Adrenal gland (tissue), 12 donors: ENCODE measurements around the gene SLC6A20. TPM values are rescaled to one million over a fixed set of nuclear protein-coding genes. Genes with fewer than 3 reads are reported as not detected.
"Not testable (repeated sequence)": the region's sequence is repeated elsewhere in the genome, so short reads cannot be mapped to it uniquely, and the experiment has no call there.

Experiments used
- DNase-seq, 7 donors: peaks; one replicate each; pipeline ENCODE4 v3.0.0-alpha.2; 2019 to 2020
- H3K27ac ChIP-seq, 5 donors: fragments of 200-600 bp; sonication (generic) in 4 of 5; 1 replicate in 3 of 5; 2 replicates in 2 of 5; pipeline versions ENCODE4 v1.5.1 to v1.8.0; 2016 to 2020; ENCODE audit warnings: mild to moderate bottlenecking in 1 of 5
- H3K27me3 ChIP-seq: fragments of 200-600 bp; 2 replicates; pipeline ENCODE4 v1.8.0; 2021
- H3K36me3 ChIP-seq, 2 donors: fragments of 200-600 bp; replicated peaks in 1 of 2; 1 replicate in 1 of 2; 2 replicates in 1 of 2; pipeline versions ENCODE4 v1.5.1 to v1.8.0; 2018 to 2022
- H3K4me1 ChIP-seq, 2 donors: fragments of 200-600 bp; replicated peaks in 1 of 2; 1 replicate in 1 of 2; 2 replicates in 1 of 2; pipeline versions ENCODE4 v1.5.1 to v1.8.0; 2018 to 2021
- H3K4me3 ChIP-seq, 4 donors: fragments of 200-600 bp; sonication (generic) in 3 of 4; one replicate each; pipeline ENCODE4 v1.5.1; 2016 to 2018
- H3K9me3 ChIP-seq, 3 donors: fragments of 200-600 bp; sonication (generic) in 1 of 3; replicated peaks in 1 of 3; 1 replicate in 2 of 3; 2 replicates in 1 of 3; pipeline versions ENCODE4 v1.5.1 to v1.8.0; 2016 to 2021
- CTCF ChIP-seq, 6 experiments: fragments of 450-650 bp in 4 of 6; fragments of 200-600 bp in 2 of 6; sonication (generic) in 1 of 6; IDR thresholded peaks; 1 replicate in 5 of 6; 2 replicates in 1 of 6; pipeline versions ENCODE4 v1.5.1 to v1.8.0; 2016 to 2021; ENCODE audit warnings: antibody characterized with exemption in 6 of 6, mild to moderate bottlenecking in 2 of 6, moderate library complexity in 1 of 6
- POLR2A ChIP-seq, 2 donors: fragments of 450-650 bp; IDR thresholded peaks; one replicate each; pipeline ENCODE4 v1.6.1; 2017; ENCODE audit warnings: antibody characterized with exemption in 2 of 2, mild to moderate bottlenecking in 2 of 2, moderate library complexity in 1 of 2
- WGBS, 4 donors: extraction: QIAGEN DNeasy Blood & Tissue Kit in 2 of 4; methylation state at CpG; one replicate each; pipeline versions ENCODE4 v1.1.5 to v1.1.7; 2013 to 2017; 5-methylcytosine and 5-hydroxymethylcytosine counted together
- intact Hi-C, 2 donors: fragments of 100-400 bp; cut with DNase I; formaldehyde crosslinking; loops; one replicate each; pipeline versions ENCODE4 v1.14.1 to v1.15.0; 2022 to 2023
- polyA plus RNA-seq, 3 donors: library from polyadenylated mRNA; stranded (reverse); fragments of 200-250 nt in 2 of 3; fragments of 350-450 nt in 1 of 3; fragmentation: Illumina TruSeq in 1 of 3; extraction: RNeasy Lipid Tissue Mini Kit (QIAGEN cat#74804) in 1 of 3; gene quantifications; one replicate each; pipeline ENCODE4 v1.2.3, GENCODE V29; 2013 to 2014
- total RNA-seq, 9 donors: library from RNA; depleted of rRNA in 4 of 9; stranded (reverse); fragments of >200 nt in 4 of 9; fragments of 120-200 nt in 1 of 9; fragmentation: NEBNext Ultra II Directional in 1 of 9; extraction: Animal tissue kit (Norgen Biotek cat#: 25700) in 1 of 9; gene quantifications; one replicate each; pipeline versions ENCODE4 v1.1.0 to v1.2.4, GENCODE V29; 2013 to 2023
- donor health status: healthy with polysubstance abuse.
- donor health status: Bipolar disorder and iron deficiency.
- donor health status: DM: yes; HTN: yes; CAD: no.
- donor health status: DM: no; HTN: no; CAD: no.
- donor health status: DM: no; HTN: no; CAD: no.
- donor health status: DM: yes; HTN: yes; CAD: no.

The SLC6A20 gene
- total and polyA plus RNA-seq, 12 donors, result 0.07 to 0.52 (median 0.13) TPM; not detected in 7

DNA sequence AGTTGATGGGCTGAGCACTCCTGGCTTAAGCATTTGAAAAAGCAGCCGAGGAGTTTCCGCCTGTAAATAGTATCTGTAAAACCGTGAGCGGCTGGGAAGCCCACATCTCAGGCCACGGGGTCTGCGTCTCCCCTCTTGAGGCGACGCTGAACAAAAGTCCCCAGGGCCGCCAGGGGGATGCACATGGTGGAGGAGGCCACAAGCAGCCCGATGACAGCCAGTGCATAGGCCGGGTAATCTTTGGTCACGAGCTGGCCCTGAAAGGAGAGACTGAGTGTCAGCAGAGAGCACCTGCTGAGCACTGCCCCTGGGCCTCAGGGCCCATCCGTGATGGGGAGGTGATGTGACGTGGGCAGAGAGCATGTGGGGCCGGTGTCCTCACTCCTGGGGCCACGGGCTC lies 37.5 kb downstream of the SLC6A20 start:
- no peak for TF ChIP-seq CTCF (IDR thresholded peaks at IDR 0.05)
- TF ChIP-seq POLR2A (IDR thresholded peaks at IDR 0.05), result no peak
- H3K4me3 ChIP-seq, result no peak overlapping the region
- no peaks in the 10 kb centered on the region for H3K36me3 ChIP-seq
- WGBS, 4 donors, result 64 to 81% (median 75%) methylated on average over 14 to 16 of the region's 16 CpGs
- H3K27ac ChIP-seq, result no peak overlapping the region
- no peak for DNase-seq
- no peaks in the 10 kb centered on the region for H3K9me3 ChIP-seq
- intact Hi-C loops, result no loop called here
- H3K27me3 ChIP-seq, result no peaks in the 10 kb centered on the region
- no peaks in the 10 kb centered on the region for H3K4me1 ChIP-seq

- H3K27me3 ChIP-seq, intact Hi-C loops: not testable (repeated sequence)
Observed at GRCh38 chr3:45757141-45757540, 39.2 kb downstream of the SLC6A20 start.

DNA sequence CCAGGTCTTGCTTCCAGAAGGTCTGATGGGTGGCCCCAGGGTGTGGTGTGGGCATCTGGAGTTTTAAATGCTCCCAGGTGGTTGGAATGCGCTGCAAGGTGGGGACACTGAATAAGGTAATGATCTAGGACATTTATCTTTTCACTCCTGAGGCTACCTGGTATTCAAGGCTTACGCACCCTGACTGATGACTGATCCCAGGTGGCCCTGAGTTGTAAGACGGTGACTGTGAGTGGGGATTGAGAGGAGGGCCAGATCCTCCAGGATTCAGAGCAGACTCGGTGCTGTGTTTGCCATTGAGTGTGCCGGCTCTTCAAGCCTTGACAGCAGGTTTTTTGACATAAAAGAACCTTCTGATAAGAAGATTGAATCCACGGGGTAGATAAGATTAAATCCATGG lies 40.3 kb downstream of the SLC6A20 start:
- Histone ChIP-seq H3K9me3 (no peaks in the 10 kb centered on the region), H3K36me3 (no peaks in the 10 kb centered on the region), H3K27me3 (no peaks in the 10 kb centered on the region), H3K27ac (no peak overlapping the region), H3K4me3 (no peak overlapping the region), H3K4me1 (no peaks in the 10 kb centered on the region)
- intact Hi-C loops, result no loop called here
- TF ChIP-seq CTCF (IDR thresholded peaks at IDR 0.05) (no peak), POLR2A (IDR thresholded peaks at IDR 0.05) (no peak)
- no peak for DNase-seq
- WGBS, 4 donors, result 84 to 88% (median 86%) methylated on average over 6 of the region's 6 CpGs

More at GRCh38 chr3:45757141-45757540, 39.2 kb downstream of the SLC6A20 start:
- H3K27ac ChIP-seq, DNase-seq, H3K4me3 ChIP-seq, H3K4me1 ChIP-seq, H3K9me3 ChIP-seq, H3K36me3 ChIP-seq: not testable (repeated sequence)
- WGBS, 4 donors, result 37 to 69% (median 64%) methylated on average over 5 to 7 of the region's 7 CpGs

- intact Hi-C loops, result no loop called here
- no peak for DNase-seq
- no peak overlapping the region for H3K4me3 ChIP-seq
- TF ChIP-seq POLR2A (IDR thresholded peaks at IDR 0.05) (no peak), CTCF (IDR thresholded peaks at IDR 0.05) (no peak)
- H3K9me3 ChIP-seq, result no peaks in the 10 kb centered on the region
- H3K27ac ChIP-seq, result no peak overlapping the region
- WGBS, 4 donors, result 90 to 95% (median 95%) methylated on average over 7 of the region's 7 CpGs
- no peaks in the 10 kb centered on the region for H3K36me3 ChIP-seq
- H3K27me3 ChIP-seq, result no peaks in the 10 kb centered on the region
- H3K4me1 ChIP-seq, result no peaks in the 10 kb centered on the region
Observed at GRCh38 chr3:45754461-45754860, 41.9 kb downstream of the SLC6A20 start.

- intact Hi-C loops, result no loop called here
- DNase-seq, result no peak
- WGBS, 4 donors, result 91 to 95% (median 92%) methylated on average over 3 of the region's 3 CpGs
Observed at GRCh38 chr3:45753095-45753494, 43.2 kb downstream of the SLC6A20 start.

More at GRCh38 chr3:45753095-45753494, 43.2 kb downstream of the SLC6A20 start:
- Histone ChIP-seq H3K4me3 (no peak overlapping the region), H3K27ac (no peak overlapping the region), H3K4me1 (no peaks in the 10 kb centered on the region), H3K9me3 (no peaks in the 10 kb centered on the region), H3K27me3 (no peaks in the 10 kb centered on the region), H3K36me3 (peaks cover 0 to under 1% of the 10 kb centered on the region in 2 donors)
- TF ChIP-seq CTCF (IDR thresholded peaks at IDR 0.05), result no peak
- no peak for TF ChIP-seq POLR2A (IDR thresholded peaks at IDR 0.05)
